Measurements from ENCODE around the gene CLIC1. TPM values are rescaled to one million over a fixed set of nuclear protein-coding genes. Genes with fewer than 3 reads are reported as not detected.
"Not testable (repeated sequence)": the region's sequence is repeated elsewhere in the genome, so short reads cannot be mapped to it uniquely, and the experiment has no call there.

Gene CLIC1
- total and polyA plus RNA-seq, 2 experiments from 2014 or later, result 576 to 784 TPM

DNA sequence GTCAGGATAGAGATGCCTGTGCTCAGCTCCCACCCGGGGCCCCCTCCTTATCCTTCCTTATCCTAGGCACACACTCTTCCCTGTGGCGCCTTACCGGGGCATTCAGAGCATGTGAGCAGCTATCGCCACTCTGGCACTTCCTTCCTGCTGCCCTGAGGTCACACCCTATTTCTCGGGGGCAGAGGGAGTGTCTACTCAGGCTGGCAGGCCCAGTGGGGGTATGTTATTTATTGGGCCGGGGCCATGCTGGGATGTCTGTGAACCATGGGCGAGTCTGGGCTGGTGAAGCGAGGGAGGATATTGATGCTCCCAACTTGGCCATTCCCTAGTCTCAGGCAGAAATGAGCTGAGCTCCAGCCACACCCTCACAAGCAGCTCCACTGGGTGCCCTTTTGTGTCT, 25.1 kb downstream of the CLIC1 start:
- Histone ChIP-seq H3K4me1 (ENCODE audit: insufficient read depth) (no peaks in the 10 kb centered on the region), H3K9me2 (ENCODE audit: insufficient read depth) (no peaks in the 10 kb centered on the region), H3K4me2 (ENCODE audit: unreplicated experiment) (no peak overlapping the region), H3K27me3 (replicated peaks; ENCODE audit: insufficient read depth) (no peaks in the 10 kb centered on the region), H3K27ac (no peak overlapping the region), H3K9ac (no peak overlapping the region), H3K79me2 (ENCODE audit: insufficient read depth) (no peaks in the 10 kb centered on the region), H3F3A (ENCODE audit: insufficient read depth) (no peaks in the 10 kb centered on the region), H3K36me3 (ENCODE audit: low read depth) (no peaks in the 10 kb centered on the region), H3K4me3 (no peak overlapping the region), H3K9me3 (ENCODE audit: low read depth) (no peaks in the 10 kb centered on the region), H2AFZ (no peak overlapping the region), H4K20me1 (ENCODE audit: insufficient read depth) (no peaks in the 10 kb centered on the region)
- TF ChIP-seq EZH2 (IDR thresholded peaks at IDR 0.05; ENCODE audit: insufficient read depth, poor library complexity, severe bottlenecking) (no peak), EZH2phosphoT487 (IDR thresholded peaks at IDR 0.05; ENCODE audit: insufficient read depth, low read depth) (no peak)
- 64 to 72% methylated on average over 7 to 8 of the region's 8 CpGs for WGBS, 2 experiments (ENCODE audit: low coverage in 1 of 2, low lambda C conversion rate in 2 of 2, missing lambda C conversion rate in 2 of 2)
- in situ Hi-C loops (cut with MboI), result no loop called here
- DNase-seq, result no peak

DNA sequence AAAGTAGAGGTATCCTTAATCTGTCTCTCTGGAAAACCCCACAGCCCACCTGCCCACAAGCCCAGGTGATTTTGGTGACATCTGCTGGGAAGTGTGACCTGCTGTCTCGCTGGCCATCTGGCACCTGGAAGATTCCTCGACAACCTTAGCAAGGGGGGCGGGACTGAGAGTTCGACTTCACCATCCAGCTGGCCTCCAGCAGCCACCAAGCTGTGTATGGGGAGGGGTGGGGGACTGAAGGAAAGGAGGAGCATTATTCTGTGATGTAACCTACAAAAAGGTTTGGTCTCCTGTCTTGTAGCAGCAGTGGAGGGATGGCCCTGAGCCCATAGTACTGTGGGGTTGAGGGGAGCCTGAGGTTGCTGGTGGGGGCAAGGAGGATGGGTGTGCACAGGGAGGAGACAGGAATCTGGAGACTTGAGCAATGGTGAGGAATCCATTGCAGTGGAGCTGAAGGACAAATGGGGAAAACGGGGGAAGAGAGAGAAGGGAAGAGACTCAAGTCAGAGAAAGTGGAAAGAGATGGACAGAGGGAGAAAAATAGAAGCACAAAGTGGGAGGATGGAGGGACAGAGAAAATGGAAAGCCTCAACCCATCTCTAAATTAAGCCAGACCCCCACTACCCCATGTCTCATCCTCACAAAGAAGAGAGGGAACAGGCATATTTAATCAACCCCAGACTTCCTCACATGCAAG, 25.7 kb downstream of the CLIC1 start:
- Histone ChIP-seq H3K4me2 (ENCODE audit: unreplicated experiment) (no peak overlapping the region), H3K36me3 (ENCODE audit: low read depth) (no peaks in the 10 kb centered on the region), H3K27ac (no peak overlapping the region), H3K9me3 (ENCODE audit: low read depth) (no peaks in the 10 kb centered on the region), H3F3A (ENCODE audit: insufficient read depth) (no peaks in the 10 kb centered on the region), H3K4me1 (ENCODE audit: insufficient read depth) (no peaks in the 10 kb centered on the region), H3K4me3 (no peak overlapping the region), H3K27me3 (replicated peaks; ENCODE audit: insufficient read depth) (no peaks in the 10 kb centered on the region), H2AFZ (no peak overlapping the region), H3K9ac (no peak overlapping the region), H3K9me2 (ENCODE audit: insufficient read depth) (no peaks in the 10 kb centered on the region), H3K79me2 (ENCODE audit: insufficient read depth) (no peaks in the 10 kb centered on the region), H4K20me1 (ENCODE audit: insufficient read depth) (no peaks in the 10 kb centered on the region)
- no peak for DNase-seq
- TF ChIP-seq EZH2phosphoT487 (IDR thresholded peaks at IDR 0.05; ENCODE audit: insufficient read depth, low read depth), result no peak
- TF ChIP-seq EZH2 (IDR thresholded peaks at IDR 0.05; ENCODE audit: insufficient read depth, poor library complexity, severe bottlenecking), result no peak
- in situ Hi-C loops (cut with MboI), result no loop called here
- WGBS, 2 experiments (ENCODE audit: low coverage in 1 of 2, low lambda C conversion rate in 2 of 2, missing lambda C conversion rate in 2 of 2), result 26 to 31% methylated on average over 4 to 5 of the region's 5 CpGs

DNA sequence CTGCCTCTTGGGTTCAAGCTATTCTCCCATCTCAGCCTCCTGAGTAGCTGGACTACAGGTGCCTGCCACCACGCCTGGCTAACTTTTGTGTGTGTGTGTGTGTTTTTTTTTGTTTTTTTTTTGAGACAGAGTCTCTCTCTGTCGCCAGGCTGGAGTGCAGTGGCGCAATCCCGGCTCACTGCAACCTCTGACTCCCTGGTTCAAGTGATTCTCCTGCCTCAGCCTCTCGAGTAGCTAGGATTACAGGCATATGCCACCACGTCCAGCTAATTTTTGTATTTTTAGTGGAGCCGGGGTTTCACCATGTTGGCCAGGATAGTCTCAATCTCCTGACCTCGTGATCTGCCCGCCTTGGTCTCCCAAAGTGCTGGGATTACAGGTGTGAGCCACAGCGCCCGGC, 27.2 kb downstream of the CLIC1 start:
- H3K4me2 ChIP-seq (ENCODE audit: unreplicated experiment); H3K4me1 ChIP-seq (ENCODE audit: insufficient read depth); H4K20me1 ChIP-seq (ENCODE audit: insufficient read depth); H3K9me2 ChIP-seq (ENCODE audit: insufficient read depth); H3K9ac ChIP-seq; H3F3A ChIP-seq (ENCODE audit: insufficient read depth); H3K36me3 ChIP-seq (ENCODE audit: low read depth); in situ Hi-C loops (cut with MboI); H3K79me2 ChIP-seq (ENCODE audit: insufficient read depth); H3K27me3 ChIP-seq (replicated peaks; ENCODE audit: insufficient read depth); H2AFZ ChIP-seq; H3K27ac ChIP-seq; H3K4me3 ChIP-seq; DNase-seq; H3K9me3 ChIP-seq (ENCODE audit: low read depth): not testable (repeated sequence)
- 76 to 82% methylated on average over 11 of the region's 11 CpGs for WGBS, 2 experiments (ENCODE audit: low coverage in 1 of 2, low lambda C conversion rate in 2 of 2, missing lambda C conversion rate in 2 of 2)

- no peaks in the 10 kb centered on the region for H3K36me3 ChIP-seq (ENCODE audit: low read depth)
- H3K4me2 ChIP-seq (ENCODE audit: unreplicated experiment), result no peak overlapping the region
- in situ Hi-C loops (cut with MboI), result no loop called here
- no peak overlapping the region for H3K4me3 ChIP-seq
- H3F3A ChIP-seq (ENCODE audit: insufficient read depth), result no peaks in the 10 kb centered on the region
- H3K27ac ChIP-seq, result no peak overlapping the region
- no peak overlapping the region for H3K9ac ChIP-seq
- H3K27me3 ChIP-seq (replicated peaks; ENCODE audit: insufficient read depth), result no peaks in the 10 kb centered on the region
- H3K79me2 ChIP-seq (ENCODE audit: insufficient read depth), result no peaks in the 10 kb centered on the region
- 75 to 82% methylated on average over 3 of the region's 3 CpGs for WGBS, 2 experiments (ENCODE audit: low coverage in 1 of 2, low lambda C conversion rate in 2 of 2, missing lambda C conversion rate in 2 of 2)
- H3K9me3 ChIP-seq (ENCODE audit: low read depth), result no peaks in the 10 kb centered on the region
- no peaks in the 10 kb centered on the region for H3K4me1 ChIP-seq (ENCODE audit: insufficient read depth)
- H4K20me1 ChIP-seq (ENCODE audit: insufficient read depth), result no peaks in the 10 kb centered on the region
- DNase-seq, result no peak
- no peaks in the 10 kb centered on the region for H3K9me2 ChIP-seq (ENCODE audit: insufficient read depth)
- no peak for TF ChIP-seq EZH2 (IDR thresholded peaks at IDR 0.05; ENCODE audit: insufficient read depth, poor library complexity, severe bottlenecking)
- no peak for TF ChIP-seq EZH2phosphoT487 (IDR thresholded peaks at IDR 0.05; ENCODE audit: insufficient read depth, low read depth)
- H2AFZ ChIP-seq, result no peak overlapping the region
Measured at GRCh38 chr6:31708224-31708623, 28.1 kb downstream of the CLIC1 start.

DNA sequence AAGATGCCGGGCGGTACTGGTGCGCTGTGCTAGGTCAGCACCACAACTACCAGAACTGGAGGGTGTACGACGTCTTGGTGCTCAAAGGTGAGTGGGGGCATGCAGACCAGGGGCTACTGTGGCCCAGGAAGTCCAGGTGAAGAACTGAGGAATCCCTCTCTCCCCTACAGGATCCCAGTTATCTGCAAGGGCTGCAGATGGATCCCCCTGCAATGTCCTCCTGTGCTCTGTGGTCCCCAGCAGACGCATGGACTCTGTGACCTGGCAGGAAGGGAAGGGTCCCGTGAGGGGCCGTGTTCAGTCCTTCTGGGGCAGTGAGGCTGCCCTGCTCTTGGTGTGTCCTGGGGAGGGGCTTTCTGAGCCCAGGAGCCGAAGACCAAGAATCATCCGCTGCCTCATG, 28.6 kb downstream of the CLIC1 start:
- no peaks in the 10 kb centered on the region for H3F3A ChIP-seq (ENCODE audit: insufficient read depth)
- TF ChIP-seq EZH2 (IDR thresholded peaks at IDR 0.05; ENCODE audit: insufficient read depth, poor library complexity, severe bottlenecking), result no peak
- TF ChIP-seq EZH2phosphoT487 (IDR thresholded peaks at IDR 0.05; ENCODE audit: insufficient read depth, low read depth), result no peak
- in situ Hi-C loops (cut with MboI), result no loop called here
- peaks cover 1% of the 10 kb centered on the region for H3K79me2 ChIP-seq (ENCODE audit: insufficient read depth)
- no peak for DNase-seq
- no peaks in the 10 kb centered on the region for H3K4me1 ChIP-seq (ENCODE audit: insufficient read depth)
- H4K20me1 ChIP-seq (ENCODE audit: insufficient read depth), result no peaks in the 10 kb centered on the region
- H3K27me3 ChIP-seq (replicated peaks; ENCODE audit: insufficient read depth), result no peaks in the 10 kb centered on the region
- no peaks in the 10 kb centered on the region for H3K36me3 ChIP-seq (ENCODE audit: low read depth)
- H2AFZ ChIP-seq, result no peak overlapping the region
- H3K9ac ChIP-seq, result no peak overlapping the region
- no peak overlapping the region for H3K4me2 ChIP-seq (ENCODE audit: unreplicated experiment)
- 77 to 78% methylated on average over 10 of the region's 10 CpGs for WGBS, 2 experiments (ENCODE audit: low coverage in 1 of 2, low lambda C conversion rate in 2 of 2, missing lambda C conversion rate in 2 of 2)
- no peaks in the 10 kb centered on the region for H3K9me2 ChIP-seq (ENCODE audit: insufficient read depth)
- no peaks in the 10 kb centered on the region for H3K9me3 ChIP-seq (ENCODE audit: low read depth)
- no peak overlapping the region for H3K27ac ChIP-seq
- no peak overlapping the region for H3K4me3 ChIP-seq
